OCI-LY1 (cell line): ENCODE measurements around the gene INTS3.

Experiments
- H2AFZ ChIP-seq: fragments of 200-600 bp; sonication (generic), shearing (Covaris generic); 2 replicates; pipeline ENCODE4 v1.6.0; 2014; ENCODE audit warnings: antibody characterized with exemption, mild to moderate bottlenecking, low read length
- H3F3A ChIP-seq: fragments of 200-600 bp; sonication (generic), shearing (Covaris generic); 2 replicates; pipeline ENCODE4 v1.6.0; 2014; ENCODE audit warnings: mild to moderate bottlenecking, antibody characterized with exemption, low read length, moderate library complexity; ENCODE audit not compliant: insufficient read depth
- H3K27ac ChIP-seq: fragments of 200-600 bp; sonication (generic); 2 replicates; pipeline ENCODE4 v1.5.1; 2014; ENCODE audit warnings: low read length, mixed run types, mild to moderate bottlenecking, low read depth; ENCODE audit not compliant: poor library complexity, severe bottlenecking
- H3K27me3 ChIP-seq: fragments of 200-600 bp; sonication (generic); 2 replicates; pipeline ENCODE4 v1.6.0; 2014; ENCODE audit warnings: antibody characterized with exemption, mild to moderate bottlenecking, low read length, moderate library complexity; ENCODE audit not compliant: insufficient read depth
- H3K36me3 ChIP-seq: fragments of 200-600 bp; sonication (generic); 2 replicates; pipeline ENCODE4 v1.6.1; 2014; ENCODE audit warnings: mild to moderate bottlenecking, antibody characterized with exemption, low read length, moderate library complexity, mixed read lengths; ENCODE audit not compliant: insufficient read depth
- H3K4me1 ChIP-seq: fragments of 200-600 bp; sonication (generic); 2 replicates; pipeline ENCODE4 v1.5.1; 2014; ENCODE audit warnings: mild to moderate bottlenecking, low read length, moderate library complexity; ENCODE audit not compliant: insufficient read depth, severe bottlenecking
- H3K4me2 ChIP-seq: fragments of 200-600 bp; sonication (generic), shearing (Covaris generic); 2 replicates; pipeline ENCODE4 v1.6.1; 2014; ENCODE audit warnings: low read length
- H3K4me3 ChIP-seq: fragments of 200-600 bp; sonication (generic); 2 replicates; pipeline ENCODE4 v1.5.1; 2014; ENCODE audit warnings: low read length, low read depth, mild to moderate bottlenecking, mixed read lengths; ENCODE audit not compliant: poor library complexity, severe bottlenecking
- H3K79me2 ChIP-seq: fragments of 200-600 bp; shearing (Covaris generic); 2 replicates; pipeline ENCODE4 v1.6.1; 2016; ENCODE audit warnings: mixed run types, low read length, mixed read lengths; ENCODE audit not compliant: insufficient read depth
- H3K9ac ChIP-seq: fragments of 200-600 bp; sonication (generic), shearing (Covaris generic); 2 replicates; pipeline ENCODE4 v1.6.1; 2014; ENCODE audit warnings: mild to moderate bottlenecking, low read length, mixed read lengths
- H3K9me2 ChIP-seq: fragments of 200-600 bp; sonication (generic), shearing (Covaris generic); 2 replicates; pipeline ENCODE4 v1.6.1; 2014; ENCODE audit warnings: low read depth, mild to moderate bottlenecking, low read length, mixed read lengths
- H3K9me3 ChIP-seq: fragments of 200-600 bp; shearing (Covaris generic); 2 replicates; pipeline ENCODE4 v1.6.1; 2014; ENCODE audit warnings: low read length, mixed read lengths
- H4K20me1 ChIP-seq: fragments of 200-600 bp; sonication (generic), shearing (Covaris generic); 2 replicates; pipeline ENCODE4 v1.6.0; 2016; ENCODE audit warnings: mild to moderate bottlenecking, low read length; ENCODE audit not compliant: insufficient read depth
- EZH2 ChIP-seq: fragments of 200-600 bp; sonication (generic), shearing (Covaris generic); IDR thresholded peaks from 2 replicates; pipeline ENCODE4 v1.8.0; 2017; ENCODE audit warnings: borderline replicate concordance, mixed run types, mild to moderate bottlenecking, antibody characterized with exemption, low read length, moderate library complexity, mixed read lengths
- TF ChIP-seq, protein P1 (sequence below): fragments of 200-600 bp; sonication (generic), shearing (Covaris generic); IDR thresholded peaks from 2 replicates; pipeline ENCODE4 v1.5.1; 2017; ENCODE audit warnings: mild to moderate bottlenecking, antibody characterized with exemption, low read length, moderate library complexity, mixed read lengths

The INTS3 gene

DNA sequence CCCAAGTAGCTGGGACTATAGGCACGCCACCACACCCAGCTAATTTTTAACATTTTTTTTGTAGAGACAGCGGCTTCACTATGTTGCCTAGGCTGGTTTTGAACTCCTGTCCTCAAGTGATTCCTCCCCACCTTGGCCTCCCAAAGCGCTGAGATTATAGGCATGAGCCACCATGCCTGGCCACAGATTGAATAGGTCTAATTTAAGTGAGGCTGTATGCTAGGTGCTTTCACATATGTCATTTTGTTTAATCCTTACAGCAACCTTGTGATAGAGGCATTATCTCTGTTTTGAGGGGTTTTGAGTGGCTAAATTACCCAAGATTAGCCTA is 7.2 kb downstream of the INTS3 start:
- H3K9ac ChIP-seq = no peak overlapping the region
- H4K20me1 ChIP-seq = no peaks in the 10 kb centered on the region
- H3K9me2 ChIP-seq = no peaks in the 10 kb centered on the region
- no peak overlapping the region for H2AFZ ChIP-seq
- no peak for TF ChIP-seq EZH2
- TF ChIP-seq, protein P1, sequence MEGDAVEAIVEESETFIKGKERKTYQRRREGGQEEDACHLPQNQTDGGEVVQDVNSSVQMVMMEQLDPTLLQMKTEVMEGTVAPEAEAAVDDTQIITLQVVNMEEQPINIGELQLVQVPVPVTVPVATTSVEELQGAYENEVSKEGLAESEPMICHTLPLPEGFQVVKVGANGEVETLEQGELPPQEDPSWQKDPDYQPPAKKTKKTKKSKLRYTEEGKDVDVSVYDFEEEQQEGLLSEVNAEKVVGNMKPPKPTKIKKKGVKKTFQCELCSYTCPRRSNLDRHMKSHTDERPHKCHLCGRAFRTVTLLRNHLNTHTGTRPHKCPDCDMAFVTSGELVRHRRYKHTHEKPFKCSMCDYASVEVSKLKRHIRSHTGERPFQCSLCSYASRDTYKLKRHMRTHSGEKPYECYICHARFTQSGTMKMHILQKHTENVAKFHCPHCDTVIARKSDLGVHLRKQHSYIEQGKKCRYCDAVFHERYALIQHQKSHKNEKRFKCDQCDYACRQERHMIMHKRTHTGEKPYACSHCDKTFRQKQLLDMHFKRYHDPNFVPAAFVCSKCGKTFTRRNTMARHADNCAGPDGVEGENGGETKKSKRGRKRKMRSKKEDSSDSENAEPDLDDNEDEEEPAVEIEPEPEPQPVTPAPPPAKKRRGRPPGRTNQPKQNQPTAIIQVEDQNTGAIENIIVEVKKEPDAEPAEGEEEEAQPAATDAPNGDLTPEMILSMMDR = no peak
- no peaks in the 10 kb centered on the region for H3K79me2 ChIP-seq
- H3K36me3 ChIP-seq = peaks cover 16% of the 10 kb centered on the region; the same call in 1 of the 2 replicates
- no peak overlapping the region for H3K4me3 ChIP-seq
- H3K4me2 ChIP-seq = no peak overlapping the region
- H3F3A ChIP-seq = no peaks in the 10 kb centered on the region
- H3K27ac ChIP-seq = no peak overlapping the region
- no peaks in the 10 kb centered on the region for H3K27me3 ChIP-seq
- peaks cover 11% of the 10 kb centered on the region for H3K4me1 ChIP-seq
- H3K9me3 ChIP-seq = no peaks in the 10 kb centered on the region

DNA sequence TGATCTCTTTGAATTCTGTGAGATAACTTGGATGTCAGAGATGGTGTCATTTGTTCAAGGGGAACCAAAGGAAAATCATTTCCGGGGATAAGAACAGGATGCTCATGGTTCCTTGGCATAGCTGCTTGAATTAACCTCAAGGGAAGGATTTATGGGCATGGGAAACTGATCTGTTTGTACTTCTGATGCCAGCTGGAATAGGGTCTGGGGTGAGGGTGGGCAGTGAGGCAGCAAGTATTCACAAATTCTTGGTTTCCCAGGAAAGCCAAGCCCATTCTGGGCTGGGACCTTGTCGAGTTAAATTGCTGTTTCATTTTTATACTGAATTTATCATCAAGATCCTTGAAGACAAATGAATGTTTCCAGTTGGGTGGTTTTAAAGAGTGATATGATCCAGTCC is 14.1 kb downstream of the INTS3 start:
- Histone ChIP-seq H3K27me3 (no peaks in the 10 kb centered on the region), H3K4me3 (no peak overlapping the region), H3K9me3 (no peaks in the 10 kb centered on the region), H3F3A (no peaks in the 10 kb centered on the region), H3K9me2 (no peaks in the 10 kb centered on the region), H3K4me2 (no peak overlapping the region), H2AFZ (no peak overlapping the region), H3K79me2 (no peaks in the 10 kb centered on the region), H3K4me1 (peaks cover 15% of the 10 kb centered on the region), H3K36me3 (peaks cover 56% of the 10 kb centered on the region), H4K20me1 (no peaks in the 10 kb centered on the region), H3K9ac (no peak overlapping the region), H3K27ac (no peak overlapping the region)
- no peak for TF ChIP-seq EZH2
- TF ChIP-seq, protein P1 = no peak

- Histone ChIP-seq H3K4me2 (no peak overlapping the region), H3K4me3 (no peak overlapping the region), H3K79me2 (no peaks in the 10 kb centered on the region), H3K27ac (peak overlapping the region; percentile 31), H3K9me3 (no peaks in the 10 kb centered on the region), H3F3A (no peaks in the 10 kb centered on the region), H4K20me1 (no peaks in the 10 kb centered on the region), H3K4me1 (peaks cover 15% of the 10 kb centered on the region), H3K9me2 (no peaks in the 10 kb centered on the region), H2AFZ (no peak overlapping the region), H3K9ac (no peak overlapping the region), H3K27me3 (no peaks in the 10 kb centered on the region), H3K36me3 (peaks cover 62% of the 10 kb centered on the region)
- no peak for TF ChIP-seq EZH2
- TF ChIP-seq, protein P1 = no peak
Measured at GRCh38 chr1:153742411-153743142, 14.7 kb downstream of the INTS3 start.
